22Rv1 (cell line): Measurements from ENCODE around the gene PTCH1.

Experiments used
- CTCF ChIP-seq: fragments of 450-650 bp; IDR thresholded peaks from 2 replicates; pipeline ENCODE4 v1.5.1; 2017; ENCODE audit warnings: mild to moderate bottlenecking
- ZFX ChIP-seq: fragments of 450-650 bp; IDR thresholded peaks from 2 replicates; pipeline ENCODE4 v1.6.1; 2017; ENCODE audit warnings: antibody characterized with exemption, borderline replicate concordance

DNA sequence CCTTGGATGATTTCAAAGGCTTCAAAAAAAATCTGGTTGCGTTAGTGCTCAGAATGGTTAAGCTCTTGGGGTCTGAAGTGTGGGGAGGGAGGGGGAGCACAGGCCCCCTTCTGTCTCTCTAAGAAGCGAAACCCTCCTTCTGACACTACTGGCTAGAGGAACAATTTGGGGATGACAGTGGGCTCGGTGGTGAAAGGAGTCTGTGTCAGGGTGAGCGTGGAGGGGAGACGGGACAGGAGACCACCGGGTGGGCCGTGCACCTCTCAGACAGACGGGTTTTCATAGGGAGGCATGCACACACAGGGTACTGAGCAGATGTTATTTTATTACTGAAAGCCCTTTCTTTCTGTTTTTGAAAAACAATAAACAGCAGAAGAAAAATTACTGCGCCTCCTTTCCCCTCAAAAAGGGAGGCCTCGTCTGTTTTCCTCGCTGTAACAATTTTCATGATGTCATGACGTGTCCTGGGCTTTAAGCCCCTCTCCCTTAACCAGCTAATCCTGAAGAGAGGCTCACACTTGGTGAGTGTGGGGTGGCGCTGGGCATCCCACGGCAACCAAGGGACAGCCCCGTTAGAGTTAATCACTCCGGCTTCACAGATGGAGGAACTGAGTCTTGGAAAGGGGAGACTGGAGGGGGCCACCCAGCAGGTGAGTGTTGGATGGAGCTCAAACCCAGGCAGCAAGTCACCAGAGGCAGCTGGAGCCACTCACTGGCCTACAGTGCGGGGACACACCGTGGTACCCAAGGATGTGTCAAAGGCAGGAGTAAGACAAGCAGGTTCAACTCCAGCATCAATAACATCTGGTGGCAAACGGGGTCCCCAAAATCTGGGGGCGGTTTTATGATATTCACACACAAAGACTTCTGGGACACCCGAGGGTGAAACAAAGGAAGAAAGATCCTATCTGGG is 53.4 kb downstream of the PTCH1 start:
- no peak for TF ChIP-seq CTCF
- TF ChIP-seq ZFX, result no peak
